Chondrocyte (in vitro differentiated cells): ENCODE results near the gene FAM53A. TPM values are rescaled to one million over a fixed set of nuclear protein-coding genes. Genes with fewer than 3 reads are reported as not detected.
A peak's percentile ranks its signal among the peaks of the same experiment; 100 is the strongest.

Experiments used
- DNase-seq: peaks from one replicate; pipeline ENCODE4 v3.0.0; 2021; ENCODE audit warnings: mixed read lengths, low spot score
- H3K27ac Mint-ChIP-seq: one replicate; pipeline ENCODE4 v1.8.0; 2021; ENCODE audit warnings: mild to moderate bottlenecking, moderate library complexity, mixed read lengths; ENCODE audit not compliant: unreplicated experiment
- H3K27me3 Mint-ChIP-seq: 2 replicates; pipeline ENCODE4 v1.8.0; 2021; ENCODE audit warnings: low read depth, mixed read lengths
- H3K36me3 Mint-ChIP-seq: 2 replicates; pipeline ENCODE4 v1.8.0; 2021; ENCODE audit warnings: low read depth, mixed read lengths
- H3K4me1 Mint-ChIP-seq: 2 replicates; pipeline ENCODE4 v1.8.0; 2021; ENCODE audit warnings: low read depth, mild to moderate bottlenecking, mixed read lengths
- H3K4me3 Mint-ChIP-seq: one replicate; pipeline ENCODE4 v1.8.0; 2021; ENCODE audit warnings: mild to moderate bottlenecking, moderate library complexity, mixed read lengths; ENCODE audit not compliant: unreplicated experiment
- H3K9me3 Mint-ChIP-seq: 2 replicates; pipeline ENCODE4 v1.8.0; 2021; ENCODE audit warnings: low read depth, mixed read lengths
- CTCF ChIP-seq: fragments of 200-600 bp; sonication (generic); IDR thresholded peaks from 2 replicates; pipeline ENCODE4 v1.5.0; 2021; ENCODE audit warnings: antibody characterized with exemption, mild to moderate bottlenecking, moderate library complexity
- total RNA-seq: library from RNA; stranded (reverse); gene quantifications from 3 replicates; pipeline ENCODE4 v1.2.1, GENCODE V29; 2021

FAM53A gene
- total RNA-seq, 1 donor from 2014 or later, result 6.9 TPM

DNA sequence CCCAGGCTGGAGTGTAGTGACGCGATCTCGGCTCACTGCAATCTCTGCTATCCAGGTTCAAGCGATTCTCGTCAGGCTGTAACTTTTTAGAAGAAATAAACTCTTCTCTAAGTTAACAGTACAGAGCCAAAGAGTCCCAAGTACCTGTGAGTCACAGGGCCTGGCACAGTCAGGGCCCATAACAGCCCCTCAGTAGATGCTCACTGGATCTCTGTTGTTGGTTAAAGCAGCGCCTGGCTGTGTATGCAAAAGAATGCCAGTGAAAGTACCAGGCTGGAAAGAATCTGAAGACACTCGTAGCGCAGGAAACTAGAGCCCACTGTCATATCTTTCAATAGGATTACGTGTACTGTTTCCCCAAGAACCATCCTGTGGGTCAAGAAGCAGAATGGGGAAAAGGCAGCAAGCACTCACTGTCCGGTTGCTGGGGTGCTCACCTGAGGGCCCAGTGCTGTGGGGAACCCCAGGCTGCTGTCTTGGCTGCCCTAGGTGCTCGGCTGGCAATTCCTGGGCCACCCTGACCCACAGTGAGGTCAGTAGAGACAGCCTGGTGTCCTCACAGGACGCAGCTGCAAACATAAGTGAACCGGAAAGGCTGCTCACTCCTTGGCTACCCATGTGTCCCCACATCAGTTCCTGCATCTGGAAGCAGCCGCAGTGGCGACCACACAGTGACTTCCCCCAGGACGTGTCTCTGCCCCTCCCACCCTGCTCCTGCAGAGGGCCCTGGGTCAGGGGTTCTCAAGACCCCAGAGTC lies 31.1 kb upstream of the FAM53A start:
- no peaks in the 10 kb centered on the region for H3K27me3 Mint-ChIP-seq
- H3K4me3 Mint-ChIP-seq, result no peak overlapping the region
- peaks cover 3% of the 10 kb centered on the region for H3K36me3 Mint-ChIP-seq
- TF ChIP-seq CTCF, result no peak
- H3K4me1 Mint-ChIP-seq, result peaks cover 38% of the 10 kb centered on the region
- H3K9me3 Mint-ChIP-seq, result no peaks in the 10 kb centered on the region
- peak; percentile 61 for DNase-seq
- peak overlapping the region; percentile 66 for H3K27ac Mint-ChIP-seq

GRCh38 chr4:1714303-1715001 lies 30.3 kb upstream of the FAM53A start:
- DNase-seq, result peak; percentile 19
- Mint-ChIP-seq H3K9me3 (no peaks in the 10 kb centered on the region), H3K36me3 (peaks cover 7% of the 10 kb centered on the region), H3K4me1 (peaks cover 38% of the 10 kb centered on the region), H3K4me3 (no peak overlapping the region), H3K27ac (peak overlapping the region; percentile 66), H3K27me3 (no peaks in the 10 kb centered on the region)
- TF ChIP-seq CTCF, result no peak

DNA sequence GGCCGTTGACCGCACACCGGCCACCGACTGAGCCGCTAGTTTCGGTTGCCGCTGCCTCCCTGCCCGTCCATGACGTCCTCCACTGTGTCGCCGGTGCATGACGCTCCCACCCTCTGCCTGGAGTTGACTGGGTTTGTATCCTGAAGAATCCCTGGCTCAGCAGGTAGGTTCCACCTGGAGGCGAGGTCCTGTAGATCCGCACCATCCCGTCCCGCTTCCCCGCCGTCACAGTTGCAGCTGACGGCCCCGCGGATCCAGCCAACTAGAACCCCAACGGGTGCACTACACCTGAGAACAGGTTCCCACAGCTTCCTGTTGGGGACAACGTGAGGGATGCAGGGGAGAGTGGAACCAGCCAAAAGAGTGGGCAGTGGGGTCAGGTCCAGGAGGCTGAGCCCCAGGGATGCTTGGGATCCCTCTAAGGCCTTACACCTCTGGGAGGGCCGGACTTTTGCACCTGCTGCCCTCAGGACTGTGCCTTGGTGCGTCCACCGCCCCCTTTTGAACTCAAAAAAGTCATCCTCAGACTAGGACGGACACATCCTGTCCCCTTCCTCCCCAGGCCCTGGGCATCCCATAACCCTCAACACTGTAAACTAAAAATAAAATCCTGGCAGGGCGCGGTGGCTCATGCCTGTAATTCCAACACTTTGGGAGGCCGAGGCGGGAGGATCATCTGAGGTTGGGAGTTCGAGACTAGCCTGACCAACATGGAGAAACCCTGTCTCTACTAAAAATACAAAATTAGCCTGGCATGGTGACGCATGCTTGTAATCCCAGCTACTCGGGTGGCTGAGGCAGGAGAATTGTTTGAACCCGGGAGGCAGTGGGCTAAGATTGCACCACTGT lies 29.1 kb upstream of the FAM53A start:
- peaks cover 43% of the 10 kb centered on the region for H3K4me1 Mint-ChIP-seq
- DNase-seq, result peak; percentile 74
- no peaks in the 10 kb centered on the region for H3K27me3 Mint-ChIP-seq
- TF ChIP-seq CTCF, result no peak
- peak overlapping the region; percentile 98 for H3K27ac Mint-ChIP-seq
- H3K36me3 Mint-ChIP-seq, result peaks cover 7% of the 10 kb centered on the region
- peak overlapping the region; percentile 87 for H3K4me3 Mint-ChIP-seq
- H3K9me3 Mint-ChIP-seq, result no peaks in the 10 kb centered on the region

GRCh38 chr4:1712216-1713002 lies 28.3 kb upstream of the FAM53A start, which contains the start of gene SLBP:
Gene SLBP (minus strand): TSS chr4:1712319. CDS start chr4:1712188, 131 bp downstream.
- Mint-ChIP-seq H3K27me3 (no peaks in the 10 kb centered on the region), H3K4me1 (peaks cover 43% of the 10 kb centered on the region), H3K36me3 (peaks cover 5% of the 10 kb centered on the region), H3K4me3 (peak within 1 kb of the TSS; percentile 91), H3K27ac (peak within 1 kb of the TSS; percentile 98), H3K9me3 (no peaks in the 10 kb centered on the region)
- peak; percentile 97 for DNase-seq
- TF ChIP-seq CTCF, result no peak
